Endodermal cell (in vitro differentiated cells): ENCODE data around the gene COL21A1. TPM values are rescaled to one million over a fixed set of nuclear protein-coding genes. Genes with fewer than 3 reads are reported as not detected.

Experiments
- DNase-seq: peaks from one replicate; pipeline ENCODE4 v3.0.0-alpha.2; 2017
- H3K27ac ChIP-seq: 2 replicates; pipeline ENCODE4 v1.5.1; 2013; ENCODE audit warnings: mild to moderate bottlenecking, low read depth, low read length, moderate library complexity
- H3K27me3 ChIP-seq: 2 replicates; pipeline ENCODE4 v1.6.1; 2013; ENCODE audit warnings: mild to moderate bottlenecking, low read length, moderate library complexity; ENCODE audit not compliant: insufficient read depth, control insufficient read depth, poor library complexity, severe bottlenecking
- H3K36me3 ChIP-seq: 2 replicates; pipeline ENCODE4 v1.7.0; 2013; ENCODE audit warnings: mild to moderate bottlenecking, low read length, moderate library complexity; ENCODE audit not compliant: control insufficient read depth, insufficient read depth
- H3K4me1 ChIP-seq: one replicate; pipeline ENCODE4 v1.7.0; 2013; ENCODE audit warnings: low read length; ENCODE audit not compliant: control insufficient read depth, insufficient read depth
- H3K4me3 ChIP-seq: 2 replicates; pipeline ENCODE4 v1.5.1; 2013; ENCODE audit warnings: mild to moderate bottlenecking, low read length, moderate library complexity
- H3K9ac ChIP-seq: 2 replicates; pipeline ENCODE4 v1.6.1; 2013; ENCODE audit warnings: mild to moderate bottlenecking, low read length, moderate library complexity; ENCODE audit not compliant: poor library complexity, severe bottlenecking; ENCODE audit errors: extremely low read depth
- H3K9me3 ChIP-seq: 2 replicates; pipeline ENCODE4 v1.6.1; 2013; ENCODE audit warnings: mild to moderate bottlenecking, low read length, moderate library complexity; ENCODE audit not compliant: control insufficient read depth
- H3K27ac Mint-ChIP-seq: 2 replicates; pipeline ENCODE4 v1.8.0; 2020; ENCODE audit warnings: mixed read lengths
- H3K27me3 Mint-ChIP-seq: 2 replicates; pipeline ENCODE4 v1.8.0; 2021; ENCODE audit warnings: mild to moderate bottlenecking, mixed read lengths; ENCODE audit not compliant: insufficient read depth
- H3K36me3 Mint-ChIP-seq: 2 replicates; pipeline ENCODE4 v1.8.0; 2020; ENCODE audit warnings: low read depth, mixed read lengths
- H3K4me1 Mint-ChIP-seq: 2 replicates; pipeline ENCODE4 v1.8.0; 2020; ENCODE audit warnings: mixed read lengths
- H3K4me3 Mint-ChIP-seq: 2 replicates; pipeline ENCODE4 v1.8.0; 2020; ENCODE audit warnings: mild to moderate bottlenecking, moderate library complexity, mixed read lengths
- H3K9me3 Mint-ChIP-seq: 2 replicates; pipeline ENCODE4 v1.8.0; 2020; ENCODE audit warnings: mild to moderate bottlenecking, mixed read lengths
- CTCF ChIP-seq: fragments of 200-600 bp; sonication (generic); conservative IDR thresholded peaks from 2 replicates; pipeline ENCODE4 v1.5.0; 2021; ENCODE audit warnings: antibody characterized with exemption, mild to moderate bottlenecking
- WGBS, 2 experiments: methylation state at CpG; one replicate each; pipeline versions ENCODE4 v1.1.5 to v1.1.7; 2013; ENCODE audit warnings: missing lambda C conversion rate in 2 of 2, mixed read lengths in 1 of 2; ENCODE audit not compliant: insufficient coverage in 1 of 2, insufficient read length in 1 of 2; 5-methylcytosine and 5-hydroxymethylcytosine counted together
- total RNA-seq, 2 donors: library from RNA; stranded (reverse); fragmentation: NEBNext Ultra II Directional in 1 of 2; extraction: Animal tissue kit (Norgen Biotek cat#: 25700) in 1 of 2; gene quantifications; 2 replicates in 1 of 2; 3 replicates in 1 of 2; pipeline ENCODE4 v1.2.1, GENCODE V29; 2021

Gene COL21A1
- total RNA-seq, 2 donors from 2014 or later, result 0.71 to 1.9 TPM

- Mint-ChIP-seq H3K9me3 (no peaks in the 10 kb centered on the region), H3K27me3 (no peaks in the 10 kb centered on the region), H3K27ac (no peak overlapping the region), H3K4me1 (peaks cover 3% of the 10 kb centered on the region), H3K36me3 (no peaks in the 10 kb centered on the region), H3K4me3 (no peak overlapping the region)
- Histone ChIP-seq H3K27me3 (no peaks in the 10 kb centered on the region), H3K4me3 (no peak overlapping the region), H3K4me1 (no peaks in the 10 kb centered on the region), H3K9ac (no peak overlapping the region), H3K27ac (no peak overlapping the region), H3K36me3 (no peaks in the 10 kb centered on the region), H3K9me3 (peaks cover 7% of the 10 kb centered on the region)
- 94 to 100% methylated on average over 3 to 5 of the region's 5 CpGs for WGBS, 2 experiments
- no peak for DNase-seq
- TF ChIP-seq CTCF, result no peak
Observed at GRCh38 chr6:56024931-56025330, 222.4 kb downstream of the COL21A1 start.

GRCh38 chr6:56023829-56024228, 223.6 kb downstream of the COL21A1 start:
- Histone ChIP-seq H3K4me1 (no peaks in the 10 kb centered on the region), H3K4me3 (no peak overlapping the region), H3K36me3 (no peaks in the 10 kb centered on the region), H3K9me3 (peaks cover 7% of the 10 kb centered on the region), H3K27ac (no peak overlapping the region), H3K9ac (no peak overlapping the region), H3K27me3 (no peaks in the 10 kb centered on the region)
- Mint-ChIP-seq H3K27ac (no peak overlapping the region), H3K4me3 (no peak overlapping the region), H3K36me3 (no peaks in the 10 kb centered on the region), H3K9me3 (no peaks in the 10 kb centered on the region), H3K27me3 (no peaks in the 10 kb centered on the region), H3K4me1 (peaks cover 3% of the 10 kb centered on the region)
- no peak for DNase-seq
- 90 to 92% methylated on average over 2 to 3 of the region's 3 CpGs for WGBS, 2 experiments
- no peak for TF ChIP-seq CTCF

GRCh38 chr6:56022678-56023077, 224.7 kb downstream of the COL21A1 start:
- Histone ChIP-seq H3K4me3 (no peak overlapping the region), H3K27me3 (no peaks in the 10 kb centered on the region), H3K9ac (no peak overlapping the region), H3K36me3 (no peaks in the 10 kb centered on the region), H3K4me1 (no peaks in the 10 kb centered on the region), H3K27ac (no peak overlapping the region), H3K9me3 (peaks cover 7% of the 10 kb centered on the region)
- Mint-ChIP-seq H3K36me3 (no peaks in the 10 kb centered on the region), H3K27me3 (no peaks in the 10 kb centered on the region), H3K4me3 (no peak overlapping the region), H3K4me1 (peaks cover 3% of the 10 kb centered on the region), H3K9me3 (no peaks in the 10 kb centered on the region), H3K27ac (no peak overlapping the region)
- no peak for TF ChIP-seq CTCF
- DNase-seq, result no peak
- 78 to 100% methylated on average over 1 of the region's 1 CpG for WGBS, 2 experiments
